AG04450 (cell line): Measurements from ENCODE around the gene MAP3K13. TPM values are rescaled to one million over a fixed set of nuclear protein-coding genes. Genes with fewer than 3 reads are reported as not detected.

Experiments
- CTCF ChIA-PET: fragments of 300-600, 350-600 bp; formaldehyde crosslinking; extraction: SDS; loops from one replicate; lab custom pipeline; 2022; ENCODE audit warnings: antibody characterized with exemption, inconsistent platforms; lab: Charles Lee
- POLR2A ChIA-PET: fragments of 350-600 bp; formaldehyde crosslinking; extraction: SDS; loops from one replicate; lab custom pipeline; 2021; ENCODE audit warnings: antibody characterized with exemption, inconsistent platforms; lab: Yijun Ruan, JAX
- DNase-seq: peaks from one replicate; pipeline ENCODE4 v3.0.0-alpha.2; 2011; ENCODE audit warnings: low read depth, low spot score
- H3K27ac ChIP-seq: one replicate; pipeline ENCODE4 v1.5.1; 2012; ENCODE audit warnings: low read depth, low read length, control low read depth
- H3K27me3 ChIP-seq: one replicate; pipeline ENCODE4 v1.6.0; 2012; ENCODE audit warnings: low read length; ENCODE audit not compliant: control insufficient read depth, insufficient read depth
- H3K4me3 ChIP-seq: 2 replicates; pipeline ENCODE4 v1.5.1; 2011; ENCODE audit warnings: mild to moderate bottlenecking, low read depth, low read length, control low read depth
- H3K9me3 ChIP-seq: 2 replicates; pipeline ENCODE4 v1.5.1; 2012; ENCODE audit warnings: low read length; ENCODE audit not compliant: control insufficient read depth, insufficient read depth
- polyA plus RNA-seq: library from polyadenylated mRNA; depleted of rRNA; stranded (reverse); fragments of >200 nt; gene quantifications from 2 replicates; pipeline ENCODE4 v1.2.3, GENCODE V29; 2011
- TF ChIP-seq, protein P1 (sequence below): IDR thresholded peaks from 2 replicates; pipeline ENCODE4 v1.5.1; 2011; ENCODE audit warnings: low read depth, low read length, control low read depth, inconsistent platforms

MAP3K13 gene
- polyA plus RNA-seq, 1 experiment = 20.9 TPM

DNA sequence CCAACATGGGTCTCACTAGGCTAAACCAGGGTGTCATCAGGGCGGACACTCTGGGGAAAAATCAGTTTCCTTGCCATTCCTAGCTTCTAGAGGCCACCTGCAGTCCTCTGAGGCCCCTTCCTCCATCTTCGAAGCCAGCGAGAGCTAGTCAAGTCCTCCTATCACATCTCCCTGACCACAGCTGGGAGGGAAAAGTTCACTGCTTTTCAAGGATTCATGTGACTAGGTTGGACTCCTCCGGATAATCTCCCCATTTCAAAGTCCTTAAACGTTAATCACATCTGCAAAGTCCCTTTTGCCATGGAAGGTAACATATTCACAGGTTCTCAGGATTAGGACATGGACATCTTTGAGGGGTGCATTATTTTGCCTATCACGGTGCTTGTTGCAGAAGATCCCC lies 35.9 kb upstream of the MAP3K13 start:
- DNase-seq = no peak
- Histone ChIP-seq H3K9me3 (no peaks in the 10 kb centered on the region), H3K27me3 (no peaks in the 10 kb centered on the region), H3K4me3 (no peak overlapping the region), H3K27ac (no peak overlapping the region)
- POLR2A ChIA-PET = no interaction called here
- TF ChIP-seq, protein P1, sequence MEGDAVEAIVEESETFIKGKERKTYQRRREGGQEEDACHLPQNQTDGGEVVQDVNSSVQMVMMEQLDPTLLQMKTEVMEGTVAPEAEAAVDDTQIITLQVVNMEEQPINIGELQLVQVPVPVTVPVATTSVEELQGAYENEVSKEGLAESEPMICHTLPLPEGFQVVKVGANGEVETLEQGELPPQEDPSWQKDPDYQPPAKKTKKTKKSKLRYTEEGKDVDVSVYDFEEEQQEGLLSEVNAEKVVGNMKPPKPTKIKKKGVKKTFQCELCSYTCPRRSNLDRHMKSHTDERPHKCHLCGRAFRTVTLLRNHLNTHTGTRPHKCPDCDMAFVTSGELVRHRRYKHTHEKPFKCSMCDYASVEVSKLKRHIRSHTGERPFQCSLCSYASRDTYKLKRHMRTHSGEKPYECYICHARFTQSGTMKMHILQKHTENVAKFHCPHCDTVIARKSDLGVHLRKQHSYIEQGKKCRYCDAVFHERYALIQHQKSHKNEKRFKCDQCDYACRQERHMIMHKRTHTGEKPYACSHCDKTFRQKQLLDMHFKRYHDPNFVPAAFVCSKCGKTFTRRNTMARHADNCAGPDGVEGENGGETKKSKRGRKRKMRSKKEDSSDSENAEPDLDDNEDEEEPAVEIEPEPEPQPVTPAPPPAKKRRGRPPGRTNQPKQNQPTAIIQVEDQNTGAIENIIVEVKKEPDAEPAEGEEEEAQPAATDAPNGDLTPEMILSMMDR = no peak
- CTCF ChIA-PET = no interaction called here

DNA sequence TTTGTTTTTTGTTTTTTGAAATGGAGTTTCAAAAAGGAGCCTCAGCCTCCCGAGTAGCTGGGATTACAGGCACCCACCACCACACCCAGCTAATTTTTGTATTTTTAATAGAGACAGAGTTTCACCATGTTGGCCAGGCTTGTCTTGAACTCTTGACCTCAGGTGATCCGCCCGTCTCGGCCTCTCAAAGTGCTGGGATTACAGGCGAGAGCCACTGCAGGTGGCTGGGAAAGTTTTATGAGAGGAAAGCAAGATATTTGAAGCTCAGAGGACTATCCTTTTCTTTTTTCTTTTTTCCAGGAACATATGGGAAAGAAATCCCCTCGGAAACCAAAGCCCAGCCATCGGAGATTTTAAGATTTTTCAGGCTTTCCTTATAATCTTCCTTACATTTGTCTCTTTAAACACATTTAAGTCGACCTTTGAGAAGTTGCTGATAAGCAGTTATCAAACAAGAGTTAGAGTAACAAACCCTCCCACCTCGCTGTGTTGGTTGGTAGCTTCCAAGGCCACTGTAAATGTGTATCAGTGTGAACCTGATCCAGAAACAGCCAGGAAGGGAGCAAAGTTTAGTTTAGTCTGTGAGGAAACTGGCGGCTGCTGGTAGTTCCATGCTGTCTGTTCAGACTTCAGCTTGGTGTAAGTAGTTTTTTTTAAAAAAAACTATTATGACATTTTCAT lies 34.5 kb upstream of the MAP3K13 start:
- no peak overlapping the region for H3K27ac ChIP-seq
- CTCF ChIA-PET = interaction anchor here (0.7 to 0.8 kb wide), 2 partner anchors 25 to 1503 kb away, joined by 3 read pairs; no protein-coding TSS in a partner anchor
- no peaks in the 10 kb centered on the region for H3K27me3 ChIP-seq
- POLR2A ChIA-PET = no interaction called here
- no peak overlapping the region for H3K4me3 ChIP-seq
- no peak for DNase-seq
- TF ChIP-seq, protein P1 = no peak
- H3K9me3 ChIP-seq = no peaks in the 10 kb centered on the region

DNA sequence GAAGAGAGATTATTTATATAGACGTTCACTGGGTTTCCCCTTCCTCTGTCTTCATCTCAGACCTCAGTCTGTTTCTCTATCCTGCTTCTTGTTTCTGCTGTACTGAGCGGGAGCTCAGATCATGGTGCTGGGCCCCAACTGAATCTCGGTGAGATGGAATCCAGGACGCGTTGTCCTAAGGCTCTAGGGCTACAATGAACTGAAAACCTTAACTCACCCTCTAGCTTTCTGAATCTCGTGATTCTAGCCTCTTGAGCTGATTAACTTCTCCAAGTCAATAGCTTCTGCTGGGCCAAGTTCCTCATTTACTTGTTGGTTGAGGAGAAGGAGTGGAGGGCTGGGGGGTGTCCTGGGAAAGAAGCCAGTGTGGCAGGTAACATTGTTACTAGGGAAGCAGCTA lies 32.7 kb upstream of the MAP3K13 start:
- POLR2A ChIA-PET = no interaction called here
- CTCF ChIA-PET = interaction anchor here (0.6 kb wide), 1 partner anchor 131 kb away, joined by 3 read pairs; no protein-coding TSS in a partner anchor
- DNase-seq = no peak
- no peak overlapping the region for H3K4me3 ChIP-seq
- TF ChIP-seq, protein P1 = no peak
- no peaks in the 10 kb centered on the region for H3K9me3 ChIP-seq
- H3K27ac ChIP-seq = no peak overlapping the region
- H3K27me3 ChIP-seq = no peaks in the 10 kb centered on the region

DNA sequence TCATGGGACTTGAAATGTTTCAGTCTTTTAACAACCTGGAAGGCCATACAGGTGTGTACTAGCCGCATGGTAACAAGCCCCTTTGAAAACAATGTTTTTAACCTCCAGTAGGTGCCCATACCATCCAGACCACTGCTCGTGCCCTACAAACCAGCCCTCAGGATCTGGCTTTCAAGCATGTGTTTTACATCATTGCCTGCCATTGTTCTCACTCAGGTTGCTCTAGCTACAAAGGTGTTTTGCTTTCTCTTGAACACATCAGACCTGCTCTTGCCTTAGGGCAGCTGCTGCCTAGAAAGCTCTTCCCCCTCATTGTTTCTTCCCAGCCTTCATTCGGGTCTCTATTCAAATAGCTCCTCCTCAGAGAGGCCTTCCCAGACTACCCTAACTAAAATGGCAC lies 32.3 kb upstream of the MAP3K13 start:
- no peak for DNase-seq
- ChIA-PET POLR2A (no interaction called here), CTCF (interaction anchor here (0.6 kb wide), 1 partner anchor 130 kb away, joined by 3 read pairs; no protein-coding TSS in a partner anchor)
- Histone ChIP-seq H3K4me3 (no peak overlapping the region), H3K27me3 (no peaks in the 10 kb centered on the region), H3K27ac (no peak overlapping the region), H3K9me3 (no peaks in the 10 kb centered on the region)
- TF ChIP-seq, protein P1 = no peak

DNA sequence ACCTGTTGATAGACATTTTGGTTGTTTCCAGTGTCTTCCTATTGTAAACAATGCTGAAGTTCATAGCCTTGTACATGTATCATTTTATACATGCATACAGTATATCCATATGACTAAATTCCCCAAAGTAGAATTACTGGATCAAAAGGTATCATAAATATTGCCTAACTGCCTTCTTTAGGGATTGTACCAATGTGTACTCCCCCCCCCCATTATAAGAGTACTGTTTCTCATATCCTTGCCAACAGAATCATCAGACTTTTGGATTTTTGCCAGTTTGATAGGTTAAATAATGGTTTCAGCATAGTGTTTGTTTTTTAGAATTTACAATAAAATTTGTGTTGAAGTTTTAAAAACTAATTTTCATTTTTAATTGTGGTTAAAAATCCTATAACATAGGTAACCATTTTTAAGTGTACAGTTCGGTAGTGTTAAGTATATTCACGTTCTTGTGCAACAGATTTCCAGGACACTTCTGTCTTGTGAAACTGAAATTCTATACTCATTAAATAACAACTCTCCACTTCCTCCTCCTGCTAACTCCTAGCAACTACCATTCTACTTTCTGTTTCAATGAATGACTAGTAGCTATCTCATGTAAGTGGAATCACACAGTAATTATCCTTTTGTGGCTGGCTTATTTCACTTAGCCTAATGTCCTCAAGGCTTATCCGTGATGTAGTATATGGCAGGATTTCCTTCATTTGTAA lies 30.8 kb upstream of the MAP3K13 start:
- POLR2A ChIA-PET = no interaction called here
- Histone ChIP-seq H3K9me3 (no peaks in the 10 kb centered on the region), H3K27ac (no peak overlapping the region), H3K27me3 (no peaks in the 10 kb centered on the region), H3K4me3 (no peak overlapping the region)
- CTCF ChIA-PET = no interaction called here
- peak; percentile 39 for DNase-seq
- TF ChIP-seq, protein P1 = no peak
